ENCODE data around the gene NRG2.

DNA sequence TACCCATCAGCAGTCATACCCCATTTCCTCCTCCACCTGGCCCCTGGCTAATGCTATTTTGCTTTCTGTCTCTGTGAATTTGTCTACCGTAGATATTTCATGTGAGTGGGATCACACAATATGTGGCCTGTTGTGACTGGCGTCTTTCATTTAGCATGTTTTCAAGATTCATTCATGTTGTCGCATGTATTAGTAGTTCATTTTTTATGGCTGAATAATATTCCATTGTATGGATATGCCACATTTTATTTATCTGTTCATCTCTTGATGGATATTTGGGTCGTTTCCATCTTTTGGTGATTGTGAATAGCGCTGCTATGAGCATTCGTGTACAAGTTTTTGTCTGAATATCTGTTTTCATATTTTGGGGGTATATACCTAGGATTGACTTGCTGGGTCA is 213.6 kb downstream of the NRG2 start:
- TF ChIP-seq CTCF (conservative IDR thresholded peaks at IDR 0.05; ENCODE audit: low read depth, low read length) (no peak), EZH2phosphoT487 (IDR thresholded peaks at IDR 0.05; ENCODE audit: borderline replicate concordance, low read length) (no peak), EZH2 (IDR thresholded peaks at IDR 0.05; ENCODE audit: low read length, unreplicated experiment) (no peak)

All from PC-3 (cell line).